ENCODE measurements around the gene FRMPD3.

DNA sequence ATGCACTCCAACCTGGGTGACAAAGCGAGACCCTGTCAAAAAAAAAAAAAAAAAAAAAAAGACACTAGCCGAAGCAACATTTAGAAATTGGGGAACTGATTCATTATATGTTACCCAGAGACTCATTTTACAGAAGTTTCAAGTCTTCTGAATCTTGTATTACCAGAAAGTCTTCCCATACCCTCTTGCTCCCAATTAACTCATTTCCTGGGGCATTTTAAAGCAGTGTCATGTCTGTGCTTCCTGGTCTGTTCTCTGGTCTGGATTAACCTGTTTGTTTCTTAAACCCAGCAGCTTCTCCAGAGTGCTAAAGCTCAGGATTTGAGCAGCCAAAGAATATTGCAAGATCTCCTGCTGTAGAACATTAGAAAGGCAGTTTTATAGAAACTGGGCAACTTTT, 43.7 kb downstream of the FRMPD3 start:
- no peak for TF ChIP-seq POLR2A (IDR thresholded peaks at IDR 0.05)
- TF ChIP-seq, protein P1, sequence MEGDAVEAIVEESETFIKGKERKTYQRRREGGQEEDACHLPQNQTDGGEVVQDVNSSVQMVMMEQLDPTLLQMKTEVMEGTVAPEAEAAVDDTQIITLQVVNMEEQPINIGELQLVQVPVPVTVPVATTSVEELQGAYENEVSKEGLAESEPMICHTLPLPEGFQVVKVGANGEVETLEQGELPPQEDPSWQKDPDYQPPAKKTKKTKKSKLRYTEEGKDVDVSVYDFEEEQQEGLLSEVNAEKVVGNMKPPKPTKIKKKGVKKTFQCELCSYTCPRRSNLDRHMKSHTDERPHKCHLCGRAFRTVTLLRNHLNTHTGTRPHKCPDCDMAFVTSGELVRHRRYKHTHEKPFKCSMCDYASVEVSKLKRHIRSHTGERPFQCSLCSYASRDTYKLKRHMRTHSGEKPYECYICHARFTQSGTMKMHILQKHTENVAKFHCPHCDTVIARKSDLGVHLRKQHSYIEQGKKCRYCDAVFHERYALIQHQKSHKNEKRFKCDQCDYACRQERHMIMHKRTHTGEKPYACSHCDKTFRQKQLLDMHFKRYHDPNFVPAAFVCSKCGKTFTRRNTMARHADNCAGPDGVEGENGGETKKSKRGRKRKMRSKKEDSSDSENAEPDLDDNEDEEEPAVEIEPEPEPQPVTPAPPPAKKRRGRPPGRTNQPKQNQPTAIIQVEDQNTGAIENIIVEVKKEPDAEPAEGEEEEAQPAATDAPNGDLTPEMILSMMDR (IDR thresholded peaks at IDR 0.05) = no peak

Measured in heart left ventricle (tissue), 13 donors.